Activated naive CD8-positive, alpha-beta T cell treated with anti-CD3 and anti-CD28 coated beads, Interleukin-2, amount 50 U/mL, for 24 hours (primary cell): ENCODE data around the gene FIBP.

Source experiments
- ATAC-seq: fragments of 150-1000 bp; cut with Tn5 transposase; one replicate; pipeline ENCODE4 v1.10.0; 2021
- DNase-seq: peaks from one replicate; pipeline ENCODE4 v3.0.0; 2021
- H3K27ac Mint-ChIP-seq: one replicate; pipeline ENCODE4 v1.8.0; 2021; ENCODE audit warnings: mild to moderate bottlenecking, mixed read lengths
- H3K27me3 Mint-ChIP-seq: one replicate; pipeline ENCODE4 v1.8.0; 2021; ENCODE audit warnings: mixed read lengths
- H3K36me3 Mint-ChIP-seq: one replicate; pipeline ENCODE4 v1.8.0; 2021; ENCODE audit warnings: low read depth, mixed read lengths
- H3K4me1 Mint-ChIP-seq: one replicate; pipeline ENCODE4 v1.8.0; 2021; ENCODE audit warnings: mixed read lengths
- H3K4me3 Mint-ChIP-seq: one replicate; pipeline ENCODE4 v1.8.0; 2021; ENCODE audit warnings: mild to moderate bottlenecking, moderate library complexity, mixed read lengths
- H3K9me3 Mint-ChIP-seq: one replicate; pipeline ENCODE4 v1.8.0; 2021; ENCODE audit warnings: mixed read lengths

The FIBP gene

GRCh38 chr11:65918211-65919140 lies 30.2 kb upstream of the FIBP start, which contains the start of gene C11orf68:
C11orf68 (minus strand) TSS chr11:65919062; CDS start chr11:65919031, 31 bp downstream.
- H3K27ac Mint-ChIP-seq: peak within 1 kb of the TSS; percentile 87
- no peaks in the 10 kb centered on the region for H3K27me3 Mint-ChIP-seq
- peak; percentile 59 for ATAC-seq
- H3K4me3 Mint-ChIP-seq: peak within 1 kb of the TSS; percentile 90
- H3K4me1 Mint-ChIP-seq: peaks cover 49% of the 10 kb centered on the region
- H3K36me3 Mint-ChIP-seq: peaks cover 8% of the 10 kb centered on the region
- no peaks in the 10 kb centered on the region for H3K9me3 Mint-ChIP-seq
- DNase-seq: no peak

DNA sequence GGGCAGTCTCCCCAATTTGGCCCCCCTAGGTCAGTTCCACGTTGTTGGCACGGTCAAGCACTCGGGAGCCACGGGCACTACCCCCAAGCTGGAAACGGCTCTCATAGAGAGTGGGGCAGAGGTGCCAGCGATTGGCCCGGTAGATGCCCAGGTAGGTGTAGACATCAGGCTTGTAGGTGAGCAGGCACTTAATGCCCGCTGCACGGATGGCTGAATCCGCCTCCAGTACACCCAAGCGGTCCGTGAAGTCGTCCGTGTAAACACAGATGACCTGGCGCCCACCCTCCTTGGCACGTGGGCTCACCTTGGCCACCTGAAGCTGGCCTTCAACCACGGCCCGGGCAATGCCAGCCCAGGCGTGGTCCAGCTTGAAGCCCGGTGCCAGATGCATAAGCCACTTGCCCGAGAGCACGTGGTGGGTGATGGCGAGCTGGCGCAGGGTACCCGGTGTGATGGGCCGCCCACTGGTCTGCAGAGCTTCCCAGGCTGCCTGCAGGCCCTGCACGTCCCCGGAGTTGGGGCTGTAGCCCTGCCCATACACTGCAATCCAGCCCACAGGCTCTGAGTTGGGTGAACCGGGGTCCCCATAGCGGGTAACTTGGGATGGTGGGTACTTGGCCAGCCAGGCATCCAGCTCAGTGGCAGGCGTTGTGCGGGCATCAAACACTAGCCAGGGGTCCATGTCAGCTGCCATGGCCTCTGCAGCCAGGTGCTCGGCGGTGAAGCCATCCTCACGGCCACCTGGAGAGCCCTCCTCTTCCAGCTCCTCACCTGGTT lies 29.4 kb upstream of the FIBP start:
- peak overlapping the region; percentile 78 for H3K27ac Mint-ChIP-seq
- peak overlapping the region; percentile 90 for H3K4me3 Mint-ChIP-seq
- DNase-seq (no peak), ATAC-seq (no peak)
- no peaks in the 10 kb centered on the region for H3K9me3 Mint-ChIP-seq
- no peaks in the 10 kb centered on the region for H3K27me3 Mint-ChIP-seq
- H3K36me3 Mint-ChIP-seq: peaks cover 6% of the 10 kb centered on the region
- H3K4me1 Mint-ChIP-seq: peaks cover 50% of the 10 kb centered on the region

DNA sequence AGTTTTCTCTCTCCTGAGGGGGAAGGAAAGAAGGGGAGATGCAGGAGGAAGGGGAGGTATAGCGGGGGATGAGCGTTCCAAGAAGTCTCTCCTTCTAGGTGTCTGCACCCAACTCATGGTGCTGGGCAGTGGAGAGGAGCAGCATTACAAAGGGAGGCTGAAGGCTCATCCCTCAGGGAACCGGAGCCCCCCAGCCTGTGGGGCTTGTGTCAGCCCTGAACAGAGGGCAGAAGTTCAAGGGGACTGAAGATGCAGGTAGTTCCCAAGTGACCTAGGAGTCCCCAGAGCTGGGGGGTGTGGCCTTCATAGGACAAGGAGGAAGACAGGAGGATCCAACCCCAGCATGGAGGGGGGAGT lies 28.8 kb upstream of the FIBP start:
- Mint-ChIP-seq H3K4me1 (peaks cover 49% of the 10 kb centered on the region), H3K36me3 (peaks cover under 1% of the 10 kb centered on the region)

DNA sequence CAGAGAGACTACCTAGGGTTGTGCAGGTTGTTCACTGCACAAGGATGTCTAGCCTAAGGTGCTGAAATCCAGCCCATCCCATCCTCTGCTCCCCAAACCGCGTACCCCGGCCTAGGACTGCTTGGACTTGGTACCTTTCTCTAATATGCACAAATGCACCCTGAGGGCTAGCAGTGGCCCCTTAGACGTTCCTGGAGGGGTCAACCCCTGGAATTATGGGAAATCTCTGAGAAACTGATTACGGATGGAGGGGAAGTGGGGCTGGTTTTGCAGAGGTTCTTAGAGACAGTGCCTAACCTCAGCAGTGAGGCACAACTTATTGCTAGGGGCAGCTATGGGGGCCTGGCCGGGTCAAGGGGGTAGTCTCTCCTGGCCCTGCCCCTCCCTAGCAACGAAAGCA lies 28.1 kb upstream of the FIBP start:
- peaks cover 48% of the 10 kb centered on the region for H3K4me1 Mint-ChIP-seq
- no peak overlapping the region for H3K27ac Mint-ChIP-seq
- DNase-seq (no peak), ATAC-seq (no peak)
- H3K9me3 Mint-ChIP-seq: no peaks in the 10 kb centered on the region
- H3K4me3 Mint-ChIP-seq: no peak overlapping the region
- no peaks in the 10 kb centered on the region for H3K36me3 Mint-ChIP-seq
- no peaks in the 10 kb centered on the region for H3K27me3 Mint-ChIP-seq

More for the DNA sequence above, 28.8 kb upstream of the FIBP start:
- no peak for DNase-seq
- no peaks in the 10 kb centered on the region for H3K9me3 Mint-ChIP-seq
- peak overlapping the region; percentile 61 for H3K4me3 Mint-ChIP-seq
- no peaks in the 10 kb centered on the region for H3K27me3 Mint-ChIP-seq
- peak overlapping the region; percentile 60 for H3K27ac Mint-ChIP-seq
- no peak for ATAC-seq

GRCh38 chr11:65915821-65916251 lies 27.6 kb upstream of the FIBP start:
- Mint-ChIP-seq H3K36me3 (no peaks in the 10 kb centered on the region), H3K4me3 (no peak overlapping the region), H3K4me1 (peaks cover 47% of the 10 kb centered on the region), H3K27ac (no peak overlapping the region), H3K27me3 (no peaks in the 10 kb centered on the region), H3K9me3 (no peaks in the 10 kb centered on the region)
- no peak for DNase-seq
- no peak for ATAC-seq

DNA sequence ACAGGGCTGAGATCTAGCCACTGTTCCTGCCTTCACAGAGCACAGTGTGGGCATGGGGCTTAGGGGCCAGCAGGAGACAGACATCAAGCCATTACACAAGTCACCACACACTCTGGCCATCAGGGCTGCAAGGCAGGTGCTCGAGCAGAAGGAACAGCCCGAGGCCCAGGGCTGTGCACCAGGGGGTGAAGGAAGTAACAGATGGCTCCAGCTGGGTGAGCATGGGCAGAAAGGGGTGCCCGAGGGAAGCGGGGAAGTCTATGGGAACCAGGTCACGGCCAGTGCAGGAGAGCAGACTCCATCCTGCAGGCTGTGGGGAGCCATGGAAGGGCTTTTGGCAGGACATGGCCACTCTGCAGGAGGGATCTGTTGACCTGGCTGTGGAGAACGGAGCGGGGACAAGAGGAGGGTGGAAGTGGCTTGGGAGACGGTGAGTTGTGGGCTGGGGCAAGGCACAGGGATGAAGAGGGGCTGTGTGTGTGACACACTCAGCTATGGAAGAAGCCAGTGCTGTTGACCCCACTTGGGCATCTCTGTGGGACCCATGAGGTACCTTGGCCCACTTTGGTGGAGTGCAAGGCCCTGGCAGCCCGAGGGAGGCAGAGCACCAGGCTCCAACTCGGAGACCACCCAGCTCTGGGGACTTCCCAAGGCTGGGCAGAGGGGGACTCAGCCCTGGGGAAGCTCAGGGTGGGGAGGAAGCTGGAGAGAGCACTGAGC lies 27.0 kb upstream of the FIBP start:
- H3K36me3 Mint-ChIP-seq: no peaks in the 10 kb centered on the region
- no peak for ATAC-seq
- H3K4me3 Mint-ChIP-seq: no peak overlapping the region
- peaks cover 41% of the 10 kb centered on the region for H3K4me1 Mint-ChIP-seq
- no peak overlapping the region for H3K27ac Mint-ChIP-seq
- no peak for DNase-seq
- no peaks in the 10 kb centered on the region for H3K9me3 Mint-ChIP-seq
- no peaks in the 10 kb centered on the region for H3K27me3 Mint-ChIP-seq

GRCh38 chr11:65912845-65913244 lies 24.6 kb upstream of the FIBP start:
- ATAC-seq: peak; percentile 56
- no peak for DNase-seq
- H3K27ac Mint-ChIP-seq: no peak overlapping the region
- H3K9me3 Mint-ChIP-seq: no peaks in the 10 kb centered on the region
- no peaks in the 10 kb centered on the region for H3K27me3 Mint-ChIP-seq
- peaks cover 41% of the 10 kb centered on the region for H3K4me1 Mint-ChIP-seq
- H3K36me3 Mint-ChIP-seq: no peaks in the 10 kb centered on the region
- no peak overlapping the region for H3K4me3 Mint-ChIP-seq

DNA sequence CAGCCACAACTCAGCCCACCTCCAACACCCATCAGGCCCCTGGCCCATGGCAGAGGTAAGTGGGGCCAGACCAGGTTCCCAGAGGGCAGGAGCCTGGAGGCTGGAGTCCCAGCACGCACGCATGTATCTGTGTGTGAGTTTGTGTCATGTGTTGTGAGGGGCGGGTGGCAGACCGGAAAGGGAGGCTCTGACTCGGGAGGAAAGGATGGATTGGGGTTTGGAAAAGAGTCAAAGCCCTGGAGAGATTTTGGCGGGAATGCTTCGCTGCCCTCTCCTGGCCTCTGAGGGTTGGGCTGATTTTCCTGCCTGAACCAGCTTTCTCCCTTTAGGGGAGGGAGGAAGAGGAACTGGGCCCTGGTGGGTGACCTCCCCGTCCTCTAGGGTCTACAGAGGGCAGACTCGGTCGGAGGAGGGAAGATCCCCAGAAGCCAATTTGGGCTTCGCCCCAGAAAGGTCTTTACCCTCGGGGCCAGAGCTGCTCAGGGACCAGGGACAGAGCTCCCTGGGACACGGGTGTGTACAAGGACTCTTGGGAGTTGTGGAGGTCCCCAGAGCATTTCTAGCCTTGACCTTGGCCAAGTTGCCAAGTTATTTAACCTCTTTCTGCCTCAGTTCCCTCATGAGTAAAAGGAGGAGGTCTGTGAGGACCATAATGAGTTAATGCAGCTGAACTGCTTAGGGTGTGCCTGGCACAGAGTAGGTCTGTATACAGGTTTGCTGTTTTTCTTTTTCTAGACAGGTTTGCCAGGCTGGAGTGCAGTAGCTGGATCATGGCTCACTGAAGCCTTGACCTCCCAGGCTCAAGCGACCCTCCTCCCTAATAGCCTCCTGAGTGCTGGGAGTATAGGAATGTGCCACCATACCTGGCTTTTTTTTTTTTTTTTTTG lies 23.7 kb upstream of the FIBP start:
- Mint-ChIP-seq H3K4me3 (no peak overlapping the region), H3K27me3 (no peaks in the 10 kb centered on the region), H3K27ac (peak overlapping the region; percentile 54), H3K9me3 (no peaks in the 10 kb centered on the region), H3K4me1 (peaks cover 37% of the 10 kb centered on the region), H3K36me3 (no peaks in the 10 kb centered on the region)
- DNase-seq (no peak), ATAC-seq (no peak)

DNA sequence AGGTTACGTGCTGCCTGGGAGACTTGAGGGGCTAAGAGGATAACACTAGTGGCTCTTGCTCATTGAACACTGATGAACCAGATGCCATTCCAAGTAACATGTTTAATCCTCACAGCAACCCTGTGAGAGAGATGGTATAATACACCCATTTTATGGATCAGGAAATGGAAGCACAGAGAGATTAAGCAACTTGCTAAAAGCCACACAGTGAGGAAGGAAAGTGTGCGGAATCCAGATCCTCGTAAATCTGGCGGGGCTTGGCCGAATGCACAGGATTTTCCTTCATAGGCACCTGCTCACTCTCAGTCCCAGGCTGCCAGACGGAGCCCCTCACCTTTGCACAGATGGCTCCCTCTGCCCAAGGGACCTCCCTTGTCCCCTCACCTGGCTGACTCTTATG lies 19.6 kb upstream of the FIBP start:
- H3K9me3 Mint-ChIP-seq: no peaks in the 10 kb centered on the region
- H3K36me3 Mint-ChIP-seq: no peaks in the 10 kb centered on the region
- H3K4me1 Mint-ChIP-seq: peaks cover 12% of the 10 kb centered on the region
- H3K27me3 Mint-ChIP-seq: peaks cover 6% of the 10 kb centered on the region
- no peak overlapping the region for H3K27ac Mint-ChIP-seq
- ATAC-seq (no peak), DNase-seq (no peak)
- H3K4me3 Mint-ChIP-seq: no peak overlapping the region

GRCh38 chr11:65906602-65907001 lies 18.3 kb upstream of the FIBP start:
- peaks cover 14% of the 10 kb centered on the region for H3K4me1 Mint-ChIP-seq
- H3K4me3 Mint-ChIP-seq: no peak overlapping the region
- no peak for DNase-seq
- no peaks in the 10 kb centered on the region for H3K9me3 Mint-ChIP-seq
- peak; percentile 39 for ATAC-seq
- H3K36me3 Mint-ChIP-seq: no peaks in the 10 kb centered on the region
- H3K27ac Mint-ChIP-seq: no peak overlapping the region
- H3K27me3 Mint-ChIP-seq: peaks cover 6% of the 10 kb centered on the region

GRCh38 chr11:65903715-65904114 lies 15.4 kb upstream of the FIBP start:
- no peaks in the 10 kb centered on the region for H3K9me3 Mint-ChIP-seq
- H3K36me3 Mint-ChIP-seq: peaks cover 3% of the 10 kb centered on the region
- no peak overlapping the region for H3K4me3 Mint-ChIP-seq
- no peak overlapping the region for H3K27ac Mint-ChIP-seq
- ATAC-seq: no peak
- peaks cover 8% of the 10 kb centered on the region for H3K27me3 Mint-ChIP-seq
- peaks cover 14% of the 10 kb centered on the region for H3K4me1 Mint-ChIP-seq
- no peak for DNase-seq

GRCh38 chr11:65903068-65903481 lies 14.8 kb upstream of the FIBP start:
- no peak for DNase-seq
- Mint-ChIP-seq H3K4me1 (peaks cover 20% of the 10 kb centered on the region), H3K27me3 (peaks cover 8% of the 10 kb centered on the region), H3K27ac (no peak overlapping the region), H3K36me3 (peaks cover 7% of the 10 kb centered on the region), H3K4me3 (no peak overlapping the region), H3K9me3 (no peaks in the 10 kb centered on the region)
- no peak for ATAC-seq

GRCh38 chr11:65900899-65901180 lies 12.6 kb upstream of the FIBP start:
- DNase-seq (no peak), ATAC-seq (no peak)
- Mint-ChIP-seq H3K4me3 (peak overlapping the region; percentile 51), H3K27ac (peak overlapping the region; percentile 73), H3K36me3 (peaks cover 23% of the 10 kb centered on the region), H3K4me1 (peaks cover 39% of the 10 kb centered on the region), H3K27me3 (peaks cover 6% of the 10 kb centered on the region), H3K9me3 (no peaks in the 10 kb centered on the region)
